Mesothelial cell of epicardium (in vitro differentiated cells): ENCODE measurements around the gene FAM120A. TPM values are rescaled to one million over a fixed set of nuclear protein-coding genes. Genes with fewer than 3 reads are reported as not detected.

Experiments used
- DNase-seq, 2 experiments: peaks; one replicate each; pipeline ENCODE4 v3.0.0; 2021; ENCODE audit warnings: low spot score in 2 of 2; ENCODE audit not compliant: unreplicated experiment in 2 of 2
- H3K27ac Mint-ChIP-seq: 2 replicates; pipeline ENCODE4 v1.8.0; 2021; ENCODE audit warnings: mixed read lengths
- H3K27me3 Mint-ChIP-seq: 2 replicates; pipeline ENCODE4 v1.8.0; 2021; ENCODE audit warnings: low read depth, mixed read lengths
- H3K36me3 Mint-ChIP-seq: 2 replicates; pipeline ENCODE4 v1.8.0; 2021; ENCODE audit warnings: mixed read lengths
- H3K4me1 Mint-ChIP-seq: 2 replicates; pipeline ENCODE4 v1.8.0; 2021; ENCODE audit warnings: mixed read lengths
- H3K4me3 Mint-ChIP-seq: 2 replicates; pipeline ENCODE4 v1.8.0; 2021; ENCODE audit warnings: mild to moderate bottlenecking, moderate library complexity, mixed read lengths
- H3K9me3 Mint-ChIP-seq: 2 replicates; pipeline ENCODE4 v1.8.0; 2021; ENCODE audit warnings: mixed read lengths
- total RNA-seq: library from RNA; stranded (reverse); gene quantifications from 3 replicates; pipeline ENCODE4 v1.2.1, GENCODE V29; 2021
- TF ChIP-seq, protein P1 (sequence below): fragments of 200-600 bp; sonication (generic); IDR thresholded peaks from one replicate; pipeline ENCODE4 v1.5.0; 2021; ENCODE audit warnings: antibody characterized with exemption; ENCODE audit not compliant: unreplicated experiment

Gene FAM120A
- total RNA-seq, 1 donor from 2014 or later: 59.4 TPM

DNA sequence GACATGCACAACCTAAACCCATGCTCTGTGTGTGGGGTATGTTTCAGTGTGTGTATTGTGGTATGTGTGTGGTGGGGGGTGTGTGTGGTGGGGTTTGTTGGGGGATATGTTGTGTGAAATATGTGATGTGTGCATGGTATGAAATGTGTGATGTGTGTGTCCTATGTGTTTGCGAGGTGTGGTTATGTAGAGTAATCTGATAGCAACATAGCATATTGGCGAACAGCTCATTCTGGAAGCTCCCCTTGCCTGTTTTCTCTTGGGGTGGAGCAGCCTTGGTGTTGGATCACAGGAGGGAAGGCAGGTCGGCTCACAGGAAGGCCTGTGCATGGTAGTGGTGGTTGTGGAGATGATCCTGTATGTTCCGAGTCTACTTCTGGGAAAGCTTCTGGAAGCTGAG, 89.5 kb downstream of the FAM120A start:
- Mint-ChIP-seq H3K27ac (no peak overlapping the region), H3K4me1 (no peaks in the 10 kb centered on the region), H3K36me3 (peaks cover 15% of the 10 kb centered on the region), H3K9me3 (no peaks in the 10 kb centered on the region), H3K27me3 (no peaks in the 10 kb centered on the region), H3K4me3 (no peak overlapping the region)
- DNase-seq: no peak
- TF ChIP-seq, protein P1, sequence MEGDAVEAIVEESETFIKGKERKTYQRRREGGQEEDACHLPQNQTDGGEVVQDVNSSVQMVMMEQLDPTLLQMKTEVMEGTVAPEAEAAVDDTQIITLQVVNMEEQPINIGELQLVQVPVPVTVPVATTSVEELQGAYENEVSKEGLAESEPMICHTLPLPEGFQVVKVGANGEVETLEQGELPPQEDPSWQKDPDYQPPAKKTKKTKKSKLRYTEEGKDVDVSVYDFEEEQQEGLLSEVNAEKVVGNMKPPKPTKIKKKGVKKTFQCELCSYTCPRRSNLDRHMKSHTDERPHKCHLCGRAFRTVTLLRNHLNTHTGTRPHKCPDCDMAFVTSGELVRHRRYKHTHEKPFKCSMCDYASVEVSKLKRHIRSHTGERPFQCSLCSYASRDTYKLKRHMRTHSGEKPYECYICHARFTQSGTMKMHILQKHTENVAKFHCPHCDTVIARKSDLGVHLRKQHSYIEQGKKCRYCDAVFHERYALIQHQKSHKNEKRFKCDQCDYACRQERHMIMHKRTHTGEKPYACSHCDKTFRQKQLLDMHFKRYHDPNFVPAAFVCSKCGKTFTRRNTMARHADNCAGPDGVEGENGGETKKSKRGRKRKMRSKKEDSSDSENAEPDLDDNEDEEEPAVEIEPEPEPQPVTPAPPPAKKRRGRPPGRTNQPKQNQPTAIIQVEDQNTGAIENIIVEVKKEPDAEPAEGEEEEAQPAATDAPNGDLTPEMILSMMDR: no peak

DNA sequence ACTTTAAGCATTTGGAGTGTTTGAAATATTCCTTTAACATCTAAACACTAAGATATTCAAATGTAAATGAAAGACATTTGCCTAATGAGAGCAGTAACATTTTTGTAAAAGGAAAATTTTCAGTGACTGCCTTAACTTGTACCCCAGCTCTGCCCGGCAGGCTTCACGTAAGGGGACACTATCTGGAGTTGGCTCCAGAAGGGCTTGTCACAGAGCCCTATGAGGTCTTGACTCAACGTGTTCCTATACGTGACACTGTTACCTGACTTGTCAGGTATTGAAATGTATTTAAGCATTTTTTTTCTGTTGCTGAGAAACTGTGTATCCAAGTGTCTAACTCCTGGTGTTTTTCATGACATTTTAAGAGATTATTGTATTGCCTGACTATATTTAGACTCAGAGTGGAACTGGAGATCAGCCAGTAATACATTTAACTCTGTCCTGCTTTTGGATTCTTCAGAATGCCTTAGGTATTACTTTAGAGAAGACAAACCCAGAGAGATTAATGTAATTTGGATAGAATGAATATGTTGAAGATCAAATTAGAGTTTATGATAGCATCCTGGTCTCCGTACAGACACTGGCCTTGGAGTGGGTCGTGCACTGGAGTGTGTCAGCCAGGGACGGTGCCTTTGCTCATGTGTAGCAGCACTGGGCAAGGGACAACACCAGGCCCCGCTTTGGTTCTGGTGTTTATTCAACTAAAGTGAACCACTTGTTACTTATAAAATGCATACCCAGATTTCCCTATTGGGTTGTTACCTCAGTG, 90.3 kb downstream of the FAM120A start:
- Mint-ChIP-seq H3K36me3 (peaks cover 22% of the 10 kb centered on the region), H3K27me3 (no peaks in the 10 kb centered on the region), H3K9me3 (no peaks in the 10 kb centered on the region), H3K4me1 (no peaks in the 10 kb centered on the region), H3K27ac (no peak overlapping the region), H3K4me3 (no peak overlapping the region)
- TF ChIP-seq, protein P1: no peak
- no peak for DNase-seq

DNA sequence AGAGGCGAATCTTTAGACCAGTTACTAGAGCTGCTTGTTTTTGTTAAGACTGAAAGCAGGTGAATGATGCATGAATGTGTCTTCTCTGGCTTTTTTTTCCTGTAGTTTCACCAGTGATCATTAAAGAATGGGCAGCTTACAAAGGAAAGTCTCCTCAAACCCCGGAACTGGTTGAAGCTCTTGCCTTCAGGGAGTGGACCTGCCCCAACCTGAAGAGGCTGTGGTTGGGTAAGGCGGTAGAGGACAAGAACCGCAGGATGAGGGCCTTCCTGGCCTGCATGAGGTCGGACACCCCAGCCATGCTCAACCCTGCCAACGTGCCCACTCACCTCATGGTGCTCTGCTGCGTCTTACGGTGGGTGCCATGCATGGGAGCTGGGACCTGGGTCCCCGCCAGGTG, 91.6 kb downstream of the FAM120A start:
- Mint-ChIP-seq H3K4me3 (no peak overlapping the region), H3K36me3 (peaks cover 25% of the 10 kb centered on the region), H3K9me3 (no peaks in the 10 kb centered on the region), H3K27ac (no peak overlapping the region), H3K4me1 (no peaks in the 10 kb centered on the region), H3K27me3 (no peaks in the 10 kb centered on the region)
- TF ChIP-seq, protein P1: no peak
- DNase-seq: no peak

DNA sequence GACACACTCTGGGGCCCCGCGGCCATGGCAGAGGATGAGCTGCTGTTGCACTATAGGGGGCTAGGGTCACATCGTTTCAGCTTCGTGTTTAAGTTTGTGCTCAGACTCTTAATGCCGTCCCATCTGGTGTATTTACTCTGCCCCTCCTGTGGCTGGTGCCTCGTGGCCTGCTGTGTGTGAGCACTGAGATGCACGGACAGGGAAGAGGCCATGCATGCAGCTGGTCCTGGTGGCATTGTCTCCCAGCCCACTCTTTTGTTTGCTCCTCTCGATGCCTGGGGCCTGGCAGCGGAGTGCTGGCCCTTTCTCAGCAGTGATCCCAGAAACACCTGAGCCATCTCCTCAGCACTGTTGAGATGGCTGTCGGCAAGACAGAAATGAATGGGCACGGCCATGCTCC, 94.9 kb downstream of the FAM120A start:
- H3K9me3 Mint-ChIP-seq: no peaks in the 10 kb centered on the region
- peaks cover 25% of the 10 kb centered on the region for H3K36me3 Mint-ChIP-seq
- TF ChIP-seq, protein P1: no peak
- no peak overlapping the region for H3K27ac Mint-ChIP-seq
- DNase-seq: no peak
- H3K4me3 Mint-ChIP-seq: no peak overlapping the region
- no peaks in the 10 kb centered on the region for H3K27me3 Mint-ChIP-seq
- H3K4me1 Mint-ChIP-seq: peaks cover 11% of the 10 kb centered on the region

DNA sequence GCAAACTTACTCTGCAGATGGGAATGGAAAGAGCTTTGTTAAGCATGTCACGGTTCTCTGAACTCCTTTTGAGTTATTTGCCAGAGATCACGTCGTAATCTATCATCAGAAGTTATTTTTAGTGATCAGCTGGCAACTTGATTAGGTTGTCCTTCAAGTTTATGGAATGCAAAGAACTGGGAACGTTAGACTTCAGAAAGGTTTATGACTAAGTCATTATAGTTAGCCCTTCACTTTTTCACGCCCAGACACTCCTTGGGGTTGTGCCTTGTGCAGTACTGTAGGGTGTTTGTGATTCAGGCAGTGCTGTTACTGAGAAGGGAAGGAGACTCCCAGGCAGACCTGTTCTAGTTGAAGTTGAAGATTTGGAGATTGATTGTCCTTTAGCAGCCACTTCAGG, 98.1 kb downstream of the FAM120A start:
- peaks cover 23% of the 10 kb centered on the region for H3K36me3 Mint-ChIP-seq

More for the DNA sequence above, 98.1 kb downstream of the FAM120A start:
- no peak overlapping the region for H3K4me3 Mint-ChIP-seq
- no peak for DNase-seq
- peaks cover 26% of the 10 kb centered on the region for H3K4me1 Mint-ChIP-seq
- peak overlapping the region; percentile 14 for H3K27ac Mint-ChIP-seq
- no peaks in the 10 kb centered on the region for H3K9me3 Mint-ChIP-seq
- H3K27me3 Mint-ChIP-seq: no peaks in the 10 kb centered on the region
- TF ChIP-seq, protein P1: no peak
